Brain microvascular endothelial cell (primary cell): Measurements from ENCODE around the gene STK32B.

ENCODE experiments used
- DNase-seq: peaks from one replicate; pipeline ENCODE4 v3.0.0-alpha.2; 2020
- H3K27ac ChIP-seq: fragments of 250-450 bp; sonication (Bioruptor Pico); 2 replicates; pipeline ENCODE4 v1.5.1; 2020; ENCODE audit warnings: mild to moderate bottlenecking, moderate library complexity
- H3K27me3 ChIP-seq: fragments of 250-450 bp; sonication (Bioruptor Pico); replicated peaks from 2 replicates; pipeline ENCODE4 v1.5.1; 2020; ENCODE audit warnings: mild to moderate bottlenecking
- H3K36me3 ChIP-seq: fragments of 250-450 bp; sonication (Bioruptor Pico); replicated peaks from 2 replicates; pipeline ENCODE4 v1.5.1; 2020; ENCODE audit warnings: mild to moderate bottlenecking
- H3K4me3 ChIP-seq: 2 replicates; pipeline ENCODE4 v1.5.1; 2011; ENCODE audit warnings: low read depth, mild to moderate bottlenecking, control low read depth, low read length, moderate library complexity
- in situ Hi-C: cut with HindIII; loops from 2 replicates; pipeline ENCODE4 v1.10.0; 2017; ENCODE audit warnings: low sequenced_read_pairs, low pct_ligation_motif_present
- TF ChIP-seq, protein P1 (sequence below): IDR thresholded peaks from 2 replicates; pipeline ENCODE4 v1.5.1; 2011; ENCODE audit warnings: low read depth, mild to moderate bottlenecking, moderate library complexity, low read length, control low read depth, inconsistent platforms; ENCODE audit errors: missing control alignments

The STK32B gene

DNA sequence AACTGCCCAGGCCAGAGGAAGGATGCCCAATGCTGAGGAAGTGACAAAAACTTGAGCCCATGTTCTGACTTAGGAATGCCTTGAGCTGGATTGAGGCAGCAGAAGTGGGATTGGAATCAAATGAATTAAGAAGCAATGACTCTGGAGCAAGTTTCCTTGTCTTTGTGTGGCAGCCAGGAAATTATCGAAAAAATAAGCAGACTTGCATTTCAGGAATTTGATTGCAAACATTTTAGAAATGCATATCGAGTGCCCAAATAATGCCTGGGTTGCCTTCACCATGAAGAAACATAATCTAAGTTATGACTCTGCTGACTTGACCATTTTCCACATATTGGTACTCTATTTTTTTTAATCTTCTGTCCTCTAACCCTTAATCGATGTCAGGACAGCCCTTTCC lies 41.5 kb upstream of the STK32B start:
- no peak for DNase-seq
- no peak overlapping the region for H3K27ac ChIP-seq
- H3K27me3 ChIP-seq = no peaks in the 10 kb centered on the region
- TF ChIP-seq, protein P1, sequence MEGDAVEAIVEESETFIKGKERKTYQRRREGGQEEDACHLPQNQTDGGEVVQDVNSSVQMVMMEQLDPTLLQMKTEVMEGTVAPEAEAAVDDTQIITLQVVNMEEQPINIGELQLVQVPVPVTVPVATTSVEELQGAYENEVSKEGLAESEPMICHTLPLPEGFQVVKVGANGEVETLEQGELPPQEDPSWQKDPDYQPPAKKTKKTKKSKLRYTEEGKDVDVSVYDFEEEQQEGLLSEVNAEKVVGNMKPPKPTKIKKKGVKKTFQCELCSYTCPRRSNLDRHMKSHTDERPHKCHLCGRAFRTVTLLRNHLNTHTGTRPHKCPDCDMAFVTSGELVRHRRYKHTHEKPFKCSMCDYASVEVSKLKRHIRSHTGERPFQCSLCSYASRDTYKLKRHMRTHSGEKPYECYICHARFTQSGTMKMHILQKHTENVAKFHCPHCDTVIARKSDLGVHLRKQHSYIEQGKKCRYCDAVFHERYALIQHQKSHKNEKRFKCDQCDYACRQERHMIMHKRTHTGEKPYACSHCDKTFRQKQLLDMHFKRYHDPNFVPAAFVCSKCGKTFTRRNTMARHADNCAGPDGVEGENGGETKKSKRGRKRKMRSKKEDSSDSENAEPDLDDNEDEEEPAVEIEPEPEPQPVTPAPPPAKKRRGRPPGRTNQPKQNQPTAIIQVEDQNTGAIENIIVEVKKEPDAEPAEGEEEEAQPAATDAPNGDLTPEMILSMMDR = no peak
- H3K4me3 ChIP-seq = no peak overlapping the region
- in situ Hi-C loops = no loop called here
- H3K36me3 ChIP-seq = no peaks in the 10 kb centered on the region

DNA sequence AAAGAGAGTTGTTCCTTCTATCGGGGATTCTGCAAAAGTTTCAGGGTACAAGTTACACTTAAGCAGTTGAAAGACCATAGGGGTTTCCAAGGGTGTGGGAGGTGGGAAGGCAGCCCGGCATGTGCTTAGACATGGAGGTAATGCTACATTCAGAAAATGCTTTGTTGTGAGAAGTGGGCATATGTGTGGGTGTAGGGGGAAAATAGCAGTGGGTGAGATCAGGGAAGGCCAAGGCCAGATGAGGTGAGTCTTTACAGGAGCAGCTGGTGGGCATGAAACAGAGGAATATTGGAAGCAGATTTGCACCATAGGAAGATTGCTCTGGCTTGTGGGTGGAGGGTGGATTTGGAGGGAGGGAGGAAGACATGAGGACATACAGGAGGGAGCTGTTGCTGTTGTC lies 40.3 kb upstream of the STK32B start:
- in situ Hi-C loops = no loop called here
- no peak for DNase-seq
- Histone ChIP-seq H3K36me3 (no peaks in the 10 kb centered on the region), H3K27ac (no peak overlapping the region), H3K27me3 (no peaks in the 10 kb centered on the region), H3K4me3 (no peak overlapping the region)
- TF ChIP-seq, protein P1 = no peak

DNA sequence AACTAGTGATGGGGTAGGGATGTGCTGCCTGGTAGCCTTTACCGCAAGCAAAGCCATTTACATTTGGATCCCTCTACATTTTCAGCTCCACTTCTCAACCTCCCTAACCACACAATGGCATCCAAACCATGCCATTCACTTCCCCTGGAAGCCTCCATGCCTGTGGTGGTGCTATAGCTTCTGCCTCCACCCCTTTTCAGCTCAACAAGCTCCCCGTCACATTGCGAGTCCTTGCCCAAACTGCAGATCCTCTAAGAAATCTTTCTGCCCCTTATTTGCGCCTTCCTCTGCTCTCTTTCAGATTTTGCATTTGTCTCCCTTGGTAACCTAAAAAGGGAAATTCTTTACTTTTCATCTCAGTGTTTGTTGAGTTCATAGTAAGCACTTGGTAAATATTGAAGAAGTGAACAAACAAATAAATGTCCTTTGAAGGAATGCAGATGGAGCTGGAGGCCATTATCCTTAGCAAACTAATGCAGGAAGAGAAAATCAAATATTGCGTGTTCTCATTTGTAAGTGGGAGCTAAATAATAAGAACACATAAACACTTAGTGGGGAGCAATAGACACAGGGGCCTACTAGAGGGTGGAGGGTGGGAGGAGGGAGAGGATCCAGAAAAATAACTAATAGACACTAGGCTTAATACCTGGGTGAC lies 38.9 kb upstream of the STK32B start:
- Histone ChIP-seq H3K4me3 (no peak overlapping the region), H3K27me3 (no peaks in the 10 kb centered on the region), H3K27ac (no peak overlapping the region), H3K36me3 (no peaks in the 10 kb centered on the region)
- in situ Hi-C loops = no loop called here
- DNase-seq = no peak
- TF ChIP-seq, protein P1 = no peak

DNA sequence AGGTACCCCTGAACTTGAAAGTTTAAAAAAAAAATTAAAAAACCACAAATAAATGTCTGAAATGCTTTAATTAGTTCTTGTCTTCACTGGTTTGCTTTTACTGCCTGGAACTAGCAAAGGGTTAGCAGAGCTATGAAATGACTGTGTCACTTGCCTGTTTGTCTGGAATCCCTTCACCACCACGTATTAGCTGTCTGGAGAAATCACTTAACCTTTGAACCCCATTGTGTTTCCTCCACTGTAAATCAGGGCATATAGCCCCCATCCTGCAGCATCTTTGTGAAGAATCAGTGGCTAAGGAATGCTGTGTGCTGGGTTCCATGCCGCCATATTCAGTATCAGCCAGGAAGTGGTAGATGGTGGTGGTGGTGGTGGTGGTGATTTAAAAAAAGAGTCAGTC lies 38.3 kb upstream of the STK32B start:
- TF ChIP-seq, protein P1 = no peak
- H3K4me3 ChIP-seq = no peak overlapping the region
- DNase-seq = no peak
- H3K27ac ChIP-seq = no peak overlapping the region
- H3K27me3 ChIP-seq = no peaks in the 10 kb centered on the region
- in situ Hi-C loops = no loop called here
- no peaks in the 10 kb centered on the region for H3K36me3 ChIP-seq

DNA sequence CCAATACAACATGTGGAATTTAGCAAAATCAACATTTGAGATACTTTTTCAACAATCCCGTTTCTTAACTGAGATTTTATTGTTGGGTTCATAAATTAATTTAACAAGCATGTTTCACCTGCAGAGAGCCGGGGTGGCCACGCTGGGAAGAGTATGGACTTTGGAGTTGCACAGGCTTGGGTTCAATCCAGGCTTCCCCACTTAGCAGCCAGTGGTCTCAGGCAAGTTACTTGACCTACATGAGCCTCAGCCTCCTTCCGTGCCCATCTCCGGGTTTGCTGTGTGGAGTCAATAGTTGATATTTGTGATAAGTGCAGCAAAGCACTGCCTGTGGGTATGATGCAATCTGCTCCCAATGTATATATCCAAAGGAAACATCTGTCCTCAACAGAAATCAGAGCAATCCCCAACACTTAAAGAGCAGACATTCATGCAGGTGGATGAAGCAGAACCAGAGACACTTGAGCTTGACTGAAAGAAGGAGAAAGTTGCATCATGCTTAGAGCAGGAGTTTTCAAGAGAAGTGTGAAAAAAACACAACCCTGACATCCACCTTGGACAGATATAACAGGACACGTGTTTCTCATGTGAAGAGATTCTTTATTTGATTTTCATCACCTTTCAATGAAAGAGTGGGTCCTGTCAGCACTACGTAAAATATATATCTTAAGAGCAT lies 37.1 kb upstream of the STK32B start:
- Histone ChIP-seq H3K4me3 (no peak overlapping the region), H3K27me3 (no peaks in the 10 kb centered on the region), H3K36me3 (no peaks in the 10 kb centered on the region), H3K27ac (no peak overlapping the region)
- in situ Hi-C loops = no loop called here
- no peak for DNase-seq
- TF ChIP-seq, protein P1 = no peak
